Transverse colon (tissue), 4 donors: ENCODE measurements around the gene SANBR. TPM values are rescaled to one million over a fixed set of nuclear protein-coding genes. Genes with fewer than 3 reads are reported as not detected.

Experiments
- DNase-seq: peaks from one replicate; pipeline ENCODE4 v3.0.0-alpha.2; 2019
- H3K27ac ChIP-seq, 4 donors: fragments of 200-600 bp; sonication (generic); 2 replicates each; pipeline ENCODE4 v1.5.1; 2016 to 2018; ENCODE audit warnings: inconsistent platforms in 4 of 4
- H3K27me3 ChIP-seq: fragments of 200-600 bp; sonication (generic); 2 replicates; pipeline ENCODE4 v1.5.1; 2017; ENCODE audit warnings: inconsistent platforms
- H3K36me3 ChIP-seq, 4 donors: fragments of 200-600 bp; sonication (generic); 2 replicates each; pipeline ENCODE4 v1.5.1; 2017 to 2019; ENCODE audit warnings: inconsistent platforms in 4 of 4
- H3K4me1 ChIP-seq, 4 donors: fragments of 200-600 bp; sonication (generic); 2 replicates each; pipeline ENCODE4 v1.5.1; 2017 to 2020; ENCODE audit warnings: inconsistent platforms in 4 of 4
- H3K4me3 ChIP-seq, 4 donors: fragments of 200-600 bp; sonication (generic); 1 replicate in 1 of 4; 2 replicates in 3 of 4; pipeline versions ENCODE4 v1.5.1 to v1.6.1; 2017 to 2019; ENCODE audit warnings: inconsistent platforms in 4 of 4
- H3K9me3 ChIP-seq, 2 donors: fragments of 200-600 bp; sonication (generic); 2 replicates each; pipeline ENCODE4 v1.5.1; 2017 to 2019; ENCODE audit warnings: inconsistent platforms in 2 of 2
- CTCF ChIP-seq, 5 experiments: fragments of 200-600 bp in 3 of 5; fragments of 450-650 bp in 2 of 5; sonication (generic) in 3 of 5; IDR thresholded peaks; 1 replicate in 2 of 5; 2 replicates in 3 of 5; pipeline ENCODE4 v1.5.1; 2016 to 2017; ENCODE audit warnings: antibody characterized with exemption in 5 of 5, inconsistent platforms in 3 of 5, mild to moderate bottlenecking in 2 of 5, moderate library complexity in 1 of 5
- EP300 ChIP-seq: sonication (generic); formaldehyde crosslinking; IDR thresholded peaks from one replicate; pipeline ENCODE4 v1.6.1; 2017; ENCODE audit warnings: antibody characterized with exemption, low read depth
- POLR2A ChIP-seq: fragments of 450-650 bp; IDR thresholded peaks from one replicate; pipeline ENCODE4 v1.6.1; 2016; ENCODE audit warnings: antibody characterized with exemption, mild to moderate bottlenecking, moderate library complexity
- POLR2AphosphoS5 ChIP-seq, 3 donors: sonication (generic); formaldehyde crosslinking; IDR thresholded peaks; one replicate each; pipeline ENCODE4 v1.6.1; 2016; ENCODE audit warnings: antibody characterized with exemption in 3 of 3
- WGBS, 2 donors: methylation state at CpG; one replicate each; pipeline ENCODE4 v1.1.5; 2018; ENCODE audit warnings: low coverage in 1 of 2; 5-methylcytosine and 5-hydroxymethylcytosine counted together
- in situ Hi-C, 4 donors: fragments of 200-750 bp; cut with MboI; loops; one replicate each; pipeline versions ENCODE4 v1.15.0 to v1.15.1; 2017; ENCODE audit warnings: low sequenced_read_pairs in 3 of 4, low pct_ligation_motif_present in 1 of 4, low pct_unique_long_range_greater_than_20kb in 1 of 4
- intact Hi-C: fragments of 100-400 bp; cut with DNase I; formaldehyde crosslinking; loops from one replicate; pipeline ENCODE4 v1.15.1; 2023; ENCODE audit warnings: low total_unique reads
- total RNA-seq, 4 donors: library from RNA; depleted of rRNA; stranded (reverse); fragments of >200 nt; gene quantifications; one replicate each; pipeline ENCODE4 v1.1.0, GENCODE V29; 2016

The SANBR gene
- total RNA-seq, 4 donors from 2014 or later: 5.4 to 19.4 (median 13.7) TPM

DNA sequence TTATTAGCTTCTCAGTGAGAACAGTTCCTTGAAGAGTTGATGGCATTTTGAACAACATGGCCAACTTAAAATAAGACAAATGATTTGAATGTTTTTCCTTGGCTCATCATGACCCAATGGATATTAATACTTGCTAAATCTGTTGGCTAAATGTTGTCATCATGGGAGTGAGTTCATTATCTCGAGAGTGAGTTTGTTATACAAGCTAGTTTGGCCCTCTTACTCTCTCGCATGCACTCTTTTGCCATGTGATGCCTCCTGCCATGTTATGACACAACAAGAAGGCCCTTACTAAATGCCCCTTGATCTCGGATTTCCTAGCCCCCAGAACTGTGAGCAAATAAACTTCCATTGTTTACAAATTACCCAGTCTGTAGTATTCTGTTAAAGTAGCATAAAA is 22.9 kb upstream of the SANBR start:
- no peak for TF ChIP-seq CTCF (IDR thresholded peaks at IDR 0.05)
- no peak for TF ChIP-seq EP300
- no peak for TF ChIP-seq POLR2AphosphoS5 (IDR thresholded peaks at IDR 0.05)
- no peak for TF ChIP-seq POLR2A
- Histone ChIP-seq H3K27ac (no peak overlapping the region), H3K27me3 (no peaks in the 10 kb centered on the region), H3K9me3 (no peaks in the 10 kb centered on the region), H3K36me3 (peaks cover 0 to 3% (median 0%) of the 10 kb centered on the region in 4 donors), H3K4me3 (no peak overlapping the region), H3K4me1 (peaks cover 0 to 8% (median 0%) of the 10 kb centered on the region in 4 donors)
- in situ Hi-C loops (no loop called here), intact Hi-C loops (no loop called here)
- 67 to 89% methylated on average over 1 to 3 of the region's 3 CpGs for WGBS, 2 donors
- no peak for DNase-seq

DNA sequence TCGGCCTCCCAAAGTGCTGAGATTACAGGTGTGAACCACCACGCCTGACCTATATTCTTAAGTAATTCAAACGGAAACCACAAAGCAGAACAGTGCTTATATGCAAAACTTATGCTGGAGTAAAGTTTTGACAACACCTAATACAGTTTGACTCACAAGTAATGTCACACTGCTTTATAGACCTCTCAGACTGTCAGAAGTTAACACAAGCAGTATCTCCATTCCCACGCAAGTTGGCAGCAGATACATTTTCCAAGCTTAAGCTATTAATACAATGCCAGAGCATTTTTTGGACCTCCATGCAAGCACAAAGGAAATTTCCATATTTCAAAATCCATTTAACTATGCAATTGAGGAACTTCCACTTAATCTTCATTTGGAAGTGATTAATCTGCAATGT is 21.0 kb upstream of the SANBR start:
- H3K27ac ChIP-seq: no peak overlapping the region
- DNase-seq: no peak
- 50 to 73% methylated on average over 2 to 4 of the region's 4 CpGs for WGBS, 2 donors
- in situ Hi-C loops (no loop called here), intact Hi-C loops (no loop called here)
- peaks cover 0 to 8% (median 0%) of the 10 kb centered on the region in 4 donors for H3K4me1 ChIP-seq
- H3K36me3 ChIP-seq: peaks cover 0 to 20% (median 8%) of the 10 kb centered on the region in 4 donors
- no peaks in the 10 kb centered on the region for H3K9me3 ChIP-seq
- no peak for TF ChIP-seq EP300
- TF ChIP-seq CTCF (IDR thresholded peaks at IDR 0.05): no peak
- no peak for TF ChIP-seq POLR2AphosphoS5 (IDR thresholded peaks at IDR 0.05)
- no peak for TF ChIP-seq POLR2A
- H3K27me3 ChIP-seq: no peaks in the 10 kb centered on the region
- H3K4me3 ChIP-seq: no peak overlapping the region

DNA sequence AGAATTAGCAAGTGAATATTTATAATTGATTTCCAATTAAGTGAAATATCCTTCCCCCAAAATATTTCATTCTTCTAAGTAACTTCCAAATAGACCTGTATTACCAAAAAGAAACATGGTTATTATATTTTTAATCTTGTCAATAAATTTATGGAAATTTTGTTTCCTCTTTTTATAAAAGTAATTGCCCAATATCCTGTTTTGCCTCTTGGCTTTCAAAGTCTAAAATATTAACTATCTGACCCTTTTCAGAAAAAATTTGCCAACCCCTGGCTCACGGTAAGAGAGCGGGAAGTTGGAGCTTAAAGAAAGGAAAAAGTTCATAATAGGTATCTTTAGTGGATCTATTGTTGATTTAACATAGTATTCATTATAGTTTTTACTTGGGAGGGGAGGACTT is 20.4 kb upstream of the SANBR start:
- H3K4me3 ChIP-seq: no peak overlapping the region
- no peak overlapping the region for H3K27ac ChIP-seq

GRCh38 chr2:61045999-61046398 is 19.7 kb upstream of the SANBR start:
- WGBS, 2 donors: 58 to 66% methylated on average over 4 of the region's 4 CpGs
- H3K27me3 ChIP-seq: no peaks in the 10 kb centered on the region
- no peaks in the 10 kb centered on the region for H3K9me3 ChIP-seq
- in situ Hi-C loops: no loop called here
- TF ChIP-seq POLR2AphosphoS5 (IDR thresholded peaks at IDR 0.05) (peak in 2 of 3 donors; percentile 6 to 10), CTCF (IDR thresholded peaks at IDR 0.05) (no peak)
- peaks cover 0 to 28% (median 13%) of the 10 kb centered on the region in 4 donors for H3K36me3 ChIP-seq
- no peak overlapping the region for H3K4me3 ChIP-seq
- peaks cover 0 to 8% (median 0%) of the 10 kb centered on the region in 4 donors for H3K4me1 ChIP-seq
- intact Hi-C loops: no loop called here
- no peak overlapping the region for H3K27ac ChIP-seq
- DNase-seq: no peak

More for the DNA sequence above, 20.4 kb upstream of the SANBR start:
- TF ChIP-seq POLR2AphosphoS5 (IDR thresholded peaks at IDR 0.05) (no peak), EP300 (no peak), POLR2A (no peak), CTCF (IDR thresholded peaks at IDR 0.05) (no peak)
- intact Hi-C loops (no loop called here), in situ Hi-C loops (no loop called here)
- Histone ChIP-seq H3K4me1 (peaks cover 0 to 8% (median 0%) of the 10 kb centered on the region in 4 donors), H3K9me3 (no peaks in the 10 kb centered on the region), H3K36me3 (peaks cover 0 to 21% (median 10%) of the 10 kb centered on the region in 4 donors), H3K27me3 (no peaks in the 10 kb centered on the region)
- DNase-seq: no peak
- WGBS, 2 donors: 68 to 83% methylated on average over 2 of the region's 2 CpGs
